ENCODE data around the gene ZNF782. TPM values are rescaled to one million over a fixed set of nuclear protein-coding genes. Genes with fewer than 3 reads are reported as not detected.

The ZNF782 gene
- total RNA-seq, 1 experiment from 2014 or later = 6.7 TPM

DNA sequence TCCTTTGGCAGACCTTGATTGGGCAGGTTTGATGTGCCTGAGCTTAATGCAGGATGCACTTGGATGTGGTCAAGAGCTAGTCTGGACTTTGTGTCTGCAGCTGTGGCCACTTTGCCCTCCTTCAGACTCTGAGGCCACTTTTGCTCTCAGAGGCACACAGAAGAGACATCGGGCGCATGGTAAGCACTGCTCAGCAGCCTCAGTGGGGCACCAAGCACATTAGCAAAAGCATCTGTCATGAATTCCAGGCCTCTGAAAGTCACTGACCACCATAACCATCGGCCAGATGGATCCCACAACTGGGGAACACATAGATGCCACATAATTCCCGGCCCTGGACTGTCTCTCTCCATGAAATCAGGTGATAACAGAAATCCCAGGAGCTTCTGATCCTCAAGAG, 34.3 kb upstream of the ZNF782 start:
- peaks cover 4% of the 10 kb centered on the region for H3K36me3 ChIP-seq (ENCODE audit: insufficient read depth, low read length, poor library complexity, severe bottlenecking)
- H3K9me3 ChIP-seq (ENCODE audit: low read depth, low read length, poor library complexity, severe bottlenecking) = no peaks in the 10 kb centered on the region
- no peaks in the 10 kb centered on the region for H3K4me1 ChIP-seq (ENCODE audit: insufficient read depth, low read length, poor library complexity, severe bottlenecking)
- no peak for DNase-seq (ENCODE audit: low spot score)
- H3K27me3 ChIP-seq (replicated peaks; ENCODE audit: insufficient read depth, low read depth, low read length, poor library complexity) = no peaks in the 10 kb centered on the region
- ChIA-PET POLR2A (ENCODE audit: low non-redundant PET) (no interaction called here), CTCF (no interaction called here)
- H3K4me3 ChIP-seq (ENCODE audit: low read depth, low read length, poor library complexity, severe bottlenecking) = no peak overlapping the region
- BruUV-seq (replicated peaks) = no TSS peak
- H3K27ac ChIP-seq (ENCODE audit: low read depth, low read length, poor library complexity, severe bottlenecking) = no peak overlapping the region
- intact Hi-C loops (cut with micrococcal nuclease; ENCODE audit: unreplicated experiment) = no loop called here
- TF ChIP-seq CTCF (conservative IDR thresholded peaks at IDR 0.05; ENCODE audit: low read depth, low read length) (no peak), EZH2 (IDR thresholded peaks at IDR 0.05; ENCODE audit: borderline replicate concordance, low read depth, low read length, poor library complexity, severe bottlenecking) (no peak)

GRCh38 chr9:96885424-96885823, 31.1 kb upstream of the ZNF782 start:
- CTCF ChIA-PET = no interaction called here
- no peak overlapping the region for H3K4me3 ChIP-seq (ENCODE audit: low read depth, low read length, poor library complexity, severe bottlenecking)

DNA sequence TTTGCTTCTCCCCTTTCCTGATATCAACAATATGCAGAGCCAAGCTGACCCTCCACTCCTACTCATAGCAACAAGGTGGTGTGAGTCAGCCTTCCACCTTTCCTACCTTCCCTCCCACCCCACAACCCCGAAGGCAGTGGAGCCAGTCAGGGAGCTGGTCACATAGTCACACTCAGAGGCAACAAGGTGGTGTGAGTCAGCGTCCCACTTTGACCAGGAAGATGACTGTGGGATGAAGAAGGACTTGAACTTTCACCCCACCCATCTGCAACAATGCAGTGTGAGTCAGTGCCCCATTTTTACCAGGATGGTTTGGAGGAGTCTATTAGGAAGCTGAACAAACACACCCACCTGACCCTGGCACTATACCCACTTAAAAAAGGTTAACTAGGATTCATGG, 30.1 kb upstream of the ZNF782 start:
- Histone ChIP-seq H3K9me3 (ENCODE audit: low read depth, low read length, poor library complexity, severe bottlenecking) (no peaks in the 10 kb centered on the region), H3K27me3 (replicated peaks; ENCODE audit: insufficient read depth, low read depth, low read length, poor library complexity) (no peaks in the 10 kb centered on the region), H3K4me3 (ENCODE audit: low read depth, low read length, poor library complexity, severe bottlenecking) (no peak overlapping the region), H3K4me1 (ENCODE audit: insufficient read depth, low read length, poor library complexity, severe bottlenecking) (no peaks in the 10 kb centered on the region), H3K27ac (ENCODE audit: low read depth, low read length, poor library complexity, severe bottlenecking) (no peak overlapping the region), H3K36me3 (ENCODE audit: insufficient read depth, low read length, poor library complexity, severe bottlenecking) (no peaks in the 10 kb centered on the region)
- DNase-seq (ENCODE audit: low spot score) = no peak
- ChIA-PET CTCF (no interaction called here), POLR2A (ENCODE audit: low non-redundant PET) (no interaction called here)
- TF ChIP-seq EZH2 (IDR thresholded peaks at IDR 0.05; ENCODE audit: borderline replicate concordance, low read depth, low read length, poor library complexity, severe bottlenecking) (no peak), CTCF (conservative IDR thresholded peaks at IDR 0.05; ENCODE audit: low read depth, low read length) (no peak)
- intact Hi-C loops (cut with micrococcal nuclease; ENCODE audit: unreplicated experiment) = no loop called here
- no TSS peak for BruUV-seq (replicated peaks)

More at GRCh38 chr9:96885424-96885823, 31.1 kb upstream of the ZNF782 start:
- Histone ChIP-seq H3K27ac (ENCODE audit: low read depth, low read length, poor library complexity, severe bottlenecking) (no peak overlapping the region), H3K9me3 (ENCODE audit: low read depth, low read length, poor library complexity, severe bottlenecking) (no peaks in the 10 kb centered on the region), H3K36me3 (ENCODE audit: insufficient read depth, low read length, poor library complexity, severe bottlenecking) (peaks cover 2% of the 10 kb centered on the region), H3K4me1 (ENCODE audit: insufficient read depth, low read length, poor library complexity, severe bottlenecking) (no peaks in the 10 kb centered on the region), H3K27me3 (replicated peaks; ENCODE audit: insufficient read depth, low read depth, low read length, poor library complexity) (no peaks in the 10 kb centered on the region)
- no peak for DNase-seq (ENCODE audit: low spot score)
- no TSS peak for BruUV-seq (replicated peaks)
- intact Hi-C loops (cut with micrococcal nuclease; ENCODE audit: unreplicated experiment) = no loop called here
- TF ChIP-seq CTCF (conservative IDR thresholded peaks at IDR 0.05; ENCODE audit: low read depth, low read length) = no peak
- POLR2A ChIA-PET (ENCODE audit: low non-redundant PET) = no interaction called here

All from A673 (cell line).